NCI-H524 (cell line): ENCODE data around the gene NPY5R.

Experiments
- DNase-seq, 2 experiments: peaks; one replicate each; lab custom pipeline; 2025; lab: John Stamatoyannopoulos, UW

NPY5R gene

DNA sequence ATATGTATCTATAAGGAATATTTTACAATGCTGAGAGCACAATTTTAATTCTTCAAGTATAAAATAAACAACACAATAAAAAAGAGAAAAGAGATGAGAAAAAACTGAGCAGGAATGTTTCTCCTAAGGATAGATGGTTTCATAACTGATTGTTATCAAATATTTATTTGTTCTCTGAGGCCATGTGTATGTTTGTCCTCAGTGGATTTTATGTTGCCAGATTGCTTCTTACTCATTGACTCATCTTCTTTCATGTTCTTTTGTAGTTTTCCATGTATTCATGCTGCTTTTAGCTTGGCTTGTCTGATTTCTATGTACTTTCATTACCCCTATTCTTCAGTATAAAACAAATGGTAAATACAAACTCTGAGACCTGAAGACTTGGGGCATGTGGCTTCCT, 41.2 kb downstream of the NPY5R start:
- no peak for DNase-seq

DNA sequence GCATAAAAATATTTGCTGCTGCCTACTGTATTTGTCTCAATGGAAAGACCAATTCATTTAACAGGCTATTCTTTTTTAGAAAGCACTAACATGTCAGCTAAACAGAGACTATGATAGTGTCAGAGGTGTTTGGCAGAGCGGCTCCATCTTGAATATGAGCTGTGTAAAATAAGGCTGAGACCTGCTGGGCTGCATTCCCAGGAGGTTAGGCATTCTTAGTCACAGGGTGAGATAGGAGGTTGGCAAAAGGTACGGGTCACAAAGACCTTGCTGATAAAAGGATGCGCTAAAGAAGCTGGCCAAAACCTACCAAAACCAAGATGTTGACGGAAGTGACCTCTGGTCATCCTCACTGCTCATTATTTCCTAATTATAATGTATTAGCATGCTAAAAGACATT, 41.8 kb downstream of the NPY5R start:
- DNase-seq: no peak

DNA sequence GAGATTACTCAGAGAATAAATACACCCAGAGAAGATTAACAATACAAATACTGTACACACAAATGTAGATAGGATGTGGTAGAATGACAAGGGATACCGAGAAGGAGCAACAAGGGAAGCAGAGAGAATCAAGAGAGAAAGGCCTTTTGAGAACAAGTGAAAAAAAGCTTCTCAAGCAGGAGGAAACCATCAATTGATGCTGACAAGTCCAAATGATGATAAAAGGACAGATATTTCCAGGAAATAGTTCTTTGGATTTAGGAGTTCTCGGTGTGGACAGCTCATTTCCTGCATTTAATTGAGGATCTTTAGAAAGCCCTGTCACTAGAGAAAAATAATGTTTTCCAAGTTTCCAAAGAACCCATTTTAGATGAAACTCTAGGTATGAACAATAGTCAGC, 48.1 kb downstream of the NPY5R start:
- no peak for DNase-seq

DNA sequence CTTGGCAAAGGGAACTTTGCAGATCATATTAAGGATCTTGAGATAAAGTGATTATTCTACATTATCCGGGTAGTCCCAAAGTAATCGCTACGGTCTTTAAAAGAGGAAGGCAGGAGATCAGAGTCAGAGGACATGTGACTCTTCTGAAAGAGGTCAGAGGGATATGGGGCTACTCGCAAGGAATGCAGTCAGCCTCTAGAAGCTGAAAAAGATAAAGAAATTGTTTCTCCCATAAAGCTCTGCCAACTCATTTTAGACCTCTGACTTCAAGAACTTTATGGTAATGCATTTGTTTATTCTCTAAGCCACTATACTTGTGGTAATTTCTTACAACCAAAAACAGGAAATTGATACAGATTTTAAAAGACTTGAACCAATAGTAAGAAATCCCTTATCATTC, 48.6 kb downstream of the NPY5R start:
- DNase-seq: no peak

DNA sequence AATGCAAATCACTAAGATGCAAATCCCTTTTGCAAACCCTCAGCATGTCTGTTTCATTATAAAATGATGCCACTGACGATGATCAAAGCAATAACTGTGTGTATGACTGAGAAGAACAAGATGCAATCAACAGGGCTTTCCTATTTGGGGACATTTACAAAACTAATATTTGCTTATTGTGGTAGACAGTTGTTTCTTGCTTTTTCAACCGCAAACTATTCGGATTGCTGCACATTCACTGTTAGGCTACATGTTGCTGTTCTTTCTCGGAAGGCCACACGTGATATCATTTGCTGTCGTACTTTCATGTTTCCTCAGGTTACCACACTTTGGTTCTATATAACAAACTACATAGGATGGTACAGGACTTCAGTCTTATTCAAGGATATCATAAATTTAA, 49.8 kb downstream of the NPY5R start:
- no peak for DNase-seq

DNA sequence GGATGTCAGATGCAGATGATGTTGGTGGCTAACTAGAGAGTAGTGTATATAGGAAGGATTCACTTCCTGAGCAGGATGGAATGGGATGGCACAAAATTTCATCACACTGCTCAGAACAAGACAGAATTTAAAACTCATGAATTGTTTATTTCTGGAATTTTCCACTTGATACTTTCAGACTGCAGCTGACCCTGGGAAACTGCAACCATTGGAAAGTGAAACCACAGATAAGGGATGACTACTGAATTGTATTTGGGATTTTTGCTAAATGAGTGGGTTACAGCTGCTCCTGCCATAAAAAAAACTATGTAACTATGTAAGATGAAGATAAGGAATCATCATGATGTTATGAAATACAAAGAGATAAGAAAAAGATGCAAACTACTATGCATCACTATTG, 51.4 kb downstream of the NPY5R start:
- DNase-seq: no peak

DNA sequence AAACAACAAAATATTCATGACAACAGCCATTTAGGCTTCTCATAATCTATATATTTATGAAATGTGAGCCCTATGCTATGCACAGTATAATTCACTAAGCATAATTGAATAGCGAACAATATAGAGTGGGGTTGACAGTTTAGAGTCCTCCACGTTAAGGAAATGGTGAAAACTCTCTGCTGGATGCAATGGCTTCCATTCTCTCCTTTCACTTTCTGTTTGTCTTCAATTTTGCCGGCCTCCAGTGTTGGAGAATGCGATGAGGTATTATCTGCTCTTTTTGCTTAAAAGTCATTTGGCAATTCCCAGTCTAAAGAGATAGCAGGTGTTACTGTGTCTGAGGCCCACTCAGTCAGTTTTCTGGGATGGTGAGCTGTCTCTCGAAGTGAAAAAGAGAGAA, 52.1 kb downstream of the NPY5R start:
- DNase-seq: no peak

DNA sequence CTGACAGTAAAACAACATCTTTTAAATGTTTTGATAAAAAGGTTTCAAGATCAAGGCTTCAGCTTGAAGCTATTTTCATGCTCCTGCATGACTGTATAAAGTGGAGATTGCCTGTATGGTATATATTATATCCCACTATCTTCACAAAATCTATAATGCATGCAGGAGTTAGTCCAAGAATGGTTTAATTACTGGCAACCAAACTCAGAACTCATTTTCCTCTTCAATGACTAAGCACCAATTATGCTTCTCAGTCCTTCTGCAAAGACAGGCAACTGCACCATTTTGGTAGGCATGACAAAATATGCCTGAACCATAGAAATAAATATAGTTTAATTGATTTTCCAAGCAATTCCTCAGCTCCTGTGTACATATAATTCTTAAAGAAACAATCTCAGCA, 54.5 kb downstream of the NPY5R start:
- DNase-seq: no peak

DNA sequence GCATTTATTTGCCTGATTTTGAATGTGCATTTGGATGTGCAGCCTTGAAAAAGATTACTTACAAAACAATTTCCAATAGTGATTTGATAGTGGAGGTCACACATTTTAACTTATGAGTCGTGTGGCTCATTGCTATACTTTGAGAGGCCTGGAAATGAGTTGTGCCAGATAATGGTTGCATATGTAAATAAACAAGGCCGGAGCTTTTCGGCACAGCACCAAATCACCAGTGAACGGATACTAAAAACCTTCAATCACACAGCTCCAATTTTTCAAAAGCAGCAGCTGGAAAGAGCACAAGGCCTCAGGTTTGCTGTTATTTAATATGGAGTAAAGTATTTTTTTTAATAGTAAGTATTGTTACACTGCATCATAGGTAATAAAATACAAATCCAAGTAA, 57.2 kb downstream of the NPY5R start:
- DNase-seq: no peak
